Mesendoderm (in vitro differentiated cells): ENCODE data around the gene EEF2.
"Not testable (repeated sequence)": the region's sequence is repeated elsewhere in the genome, so short reads cannot be mapped to it uniquely, and the experiment has no call there.

Source experiments
- DNase-seq: peaks from one replicate; pipeline ENCODE4 v3.0.0; 2013
- H2AK5ac ChIP-seq: 2 replicates; pipeline ENCODE4 v1.6.1; 2013; ENCODE audit warnings: low read length, inconsistent platforms
- H2BK120ac ChIP-seq: 2 replicates; pipeline ENCODE4 v1.6.1; 2013; ENCODE audit warnings: low read depth, mild to moderate bottlenecking, low read length, moderate library complexity, mixed read lengths
- H2BK15ac ChIP-seq: replicated peaks from 2 replicates; pipeline ENCODE4 v1.6.1; 2013; ENCODE audit warnings: low read depth, mild to moderate bottlenecking, moderate library complexity
- H2BK5ac ChIP-seq: 2 replicates; pipeline ENCODE4 v1.6.1; 2013; ENCODE audit warnings: low read length, inconsistent platforms
- H3K18ac ChIP-seq: 2 replicates; pipeline ENCODE4 v1.6.1; 2013; ENCODE audit warnings: mild to moderate bottlenecking, low read length, mixed read lengths
- H3K23ac ChIP-seq: one replicate; pipeline ENCODE4 v1.6.1; 2013; ENCODE audit warnings: low read length
- H3K27ac ChIP-seq: 2 replicates; pipeline ENCODE4 v1.5.1; 2013; ENCODE audit warnings: low read depth, mild to moderate bottlenecking, inconsistent platforms, low read length, moderate library complexity
- H3K27me3 ChIP-seq: 2 replicates; pipeline ENCODE4 v1.6.1; 2013; ENCODE audit warnings: low read length, control low read depth, mild to moderate bottlenecking, inconsistent platforms; ENCODE audit not compliant: insufficient read depth, poor library complexity
- H3K36me3 ChIP-seq: 2 replicates; pipeline ENCODE4 v1.6.1; 2013; ENCODE audit warnings: low read length, inconsistent platforms; ENCODE audit not compliant: control insufficient read depth, insufficient read depth
- H3K4ac ChIP-seq: one replicate; pipeline ENCODE4 v1.6.1; 2013; ENCODE audit warnings: low read depth, mild to moderate bottlenecking, low read length, moderate library complexity
- H3K4me1 ChIP-seq: 2 replicates; pipeline ENCODE4 v1.6.1; 2013; ENCODE audit warnings: low read depth, low read length, inconsistent platforms; ENCODE audit not compliant: control insufficient read depth
- H3K4me2 ChIP-seq: 2 replicates; pipeline ENCODE4 v1.6.1; 2013; ENCODE audit warnings: low read length
- H3K4me3 ChIP-seq: 2 replicates; pipeline ENCODE4 v1.5.1; 2013; ENCODE audit warnings: mild to moderate bottlenecking, low read length
- H3K56ac ChIP-seq: one replicate; pipeline ENCODE4 v1.6.1; 2013; ENCODE audit warnings: low read length
- H3K79me1 ChIP-seq: 2 replicates; pipeline ENCODE4 v1.6.1; 2013; ENCODE audit warnings: low read length, inconsistent platforms
- H3K79me2 ChIP-seq: 2 replicates; pipeline ENCODE4 v1.6.1; 2013; ENCODE audit warnings: mild to moderate bottlenecking, low read length; ENCODE audit not compliant: control insufficient read depth, insufficient read depth
- H3K9ac ChIP-seq: 2 replicates; pipeline ENCODE4 v1.6.1; 2013; ENCODE audit warnings: low read length, inconsistent platforms
- H4K5ac ChIP-seq: one replicate; pipeline ENCODE4 v1.6.1; 2013; ENCODE audit warnings: low read length
- H4K8ac ChIP-seq: one replicate; pipeline ENCODE4 v1.6.1; 2013; ENCODE audit warnings: low read depth, mild to moderate bottlenecking, control low read depth, low read length, moderate library complexity
- WGBS: extraction: QIAGEN DNeasy Blood & Tissue Kit; methylation state at CpG from one replicate; pipeline ENCODE4 v1.1.7; 2013; ENCODE audit warnings: low lambda C conversion rate, missing lambda C conversion rate; ENCODE audit not compliant: insufficient coverage; ENCODE audit errors: extremely low coverage; 5-methylcytosine and 5-hydroxymethylcytosine counted together

The EEF2 gene

DNA sequence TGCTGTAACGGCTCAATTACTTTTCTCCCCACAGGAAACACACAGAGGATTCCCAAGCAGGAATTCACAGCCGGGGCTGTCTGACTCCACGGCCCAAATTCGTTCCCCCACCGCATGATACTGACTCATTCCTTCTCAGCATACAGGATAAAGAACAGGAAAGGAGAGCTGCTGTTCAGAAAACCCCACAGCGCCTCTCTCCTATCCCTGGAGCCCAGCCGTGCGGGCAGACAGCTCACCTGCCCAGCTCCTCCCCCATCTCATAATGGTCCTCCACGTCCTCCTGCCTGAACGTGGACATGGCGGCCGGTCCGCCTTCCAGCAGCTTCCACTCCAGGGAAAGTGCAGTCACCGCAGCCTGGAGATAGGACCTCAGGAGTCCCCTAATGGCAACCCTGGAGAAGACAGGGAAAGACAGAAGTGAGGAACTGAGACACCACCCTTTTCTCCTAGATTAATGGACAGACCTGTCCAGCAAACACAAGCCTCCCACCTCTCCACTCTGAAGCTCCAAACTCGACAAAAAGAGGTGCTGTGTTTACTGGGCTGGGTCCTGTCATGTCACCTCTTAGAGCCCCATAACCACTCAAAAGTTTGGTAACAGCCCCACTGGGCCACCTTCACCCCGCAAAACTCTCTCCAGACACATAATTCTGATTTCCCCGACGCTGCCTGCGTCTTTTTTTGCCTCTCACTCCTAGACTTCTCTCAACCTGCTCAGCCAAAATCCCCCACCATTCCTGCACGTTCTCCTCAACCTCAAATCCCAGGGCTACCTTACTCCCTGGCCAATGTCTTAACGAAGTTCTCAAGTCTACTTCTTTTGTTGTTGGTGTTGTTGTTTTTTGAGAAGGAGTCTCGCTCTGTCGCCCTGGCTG is 15.6 kb downstream of the EEF2 start:
- Histone ChIP-seq H3K79me1 (peaks cover 14% of the 10 kb centered on the region), H2BK15ac (no peak overlapping the region), H3K4me1 (peaks cover 4% of the 10 kb centered on the region), H2BK5ac (peak overlapping the region; percentile 35), H2BK120ac (no peak overlapping the region), H3K56ac (peak overlapping the region; percentile 96), H3K18ac (peak overlapping the region; percentile 39), H4K5ac (no peak overlapping the region), H3K4me3 (peak overlapping the region; percentile 75), H2AK5ac (no peak overlapping the region), H3K27me3 (no peaks in the 10 kb centered on the region), H4K8ac (no peak overlapping the region), H3K9ac (peak overlapping the region; percentile 80), H3K79me2 (peaks cover 41% of the 10 kb centered on the region), H3K4me2 (peak overlapping the region; percentile 99), H3K4ac (no peak overlapping the region), H3K23ac (no peak overlapping the region), H3K27ac (peak overlapping the region; percentile 88), H3K36me3 (peaks cover 5% of the 10 kb centered on the region)
- peak; percentile 89 for DNase-seq
- WGBS = no CpG with 5 or more reads among the region's 23 CpGs

DNA sequence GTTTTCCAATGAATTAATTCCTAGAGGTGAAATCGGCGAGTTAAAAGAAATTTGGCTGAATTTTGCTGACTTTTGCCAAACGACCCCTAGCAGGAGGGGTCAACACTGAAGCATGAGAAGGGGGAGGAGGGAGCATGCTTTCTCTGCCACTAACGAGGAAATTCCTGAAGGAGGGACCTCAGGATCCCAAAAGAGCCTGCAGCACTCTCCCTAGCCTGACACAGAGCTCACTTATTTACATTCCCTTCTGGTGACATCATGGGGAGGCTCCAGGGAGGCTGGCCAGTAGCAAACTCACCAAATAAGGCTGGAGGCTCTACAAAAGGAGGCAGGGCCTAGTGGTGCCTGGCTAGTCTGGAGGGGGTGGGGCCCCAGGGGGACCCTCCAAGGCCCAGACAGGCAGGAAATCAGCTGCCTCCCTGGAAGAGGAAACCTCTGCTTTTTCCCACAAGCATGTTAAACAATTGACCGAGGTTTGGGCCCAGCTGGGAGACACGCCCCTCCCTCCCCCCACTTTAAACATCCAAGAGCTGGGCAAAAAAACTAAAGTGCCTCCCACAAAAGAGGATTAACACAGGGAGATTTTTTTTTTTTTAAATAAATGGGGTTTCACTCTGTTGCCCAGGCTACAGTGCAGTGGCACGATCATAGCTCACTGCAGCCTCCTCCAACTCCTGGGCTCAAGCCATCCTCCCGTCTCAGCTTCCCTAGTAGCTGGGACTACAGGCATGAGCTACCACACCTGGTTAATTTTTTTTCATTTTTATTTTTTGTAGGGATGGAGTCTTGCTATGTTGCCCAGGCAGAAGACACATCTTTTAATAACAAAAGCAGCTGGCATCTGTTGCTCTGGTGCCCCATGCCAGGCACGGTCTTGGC is 16.5 kb downstream of the EEF2 start:
- H3K79me1 ChIP-seq = peaks cover 14% of the 10 kb centered on the region
- H3K36me3 ChIP-seq = peaks cover 6% of the 10 kb centered on the region
- no peaks in the 10 kb centered on the region for H3K27me3 ChIP-seq
- H2BK120ac ChIP-seq = no peak overlapping the region
- H4K5ac ChIP-seq = no peak overlapping the region
- peak overlapping the region; percentile 80 for H3K9ac ChIP-seq
- H3K4me3 ChIP-seq = no peak overlapping the region
- no peak overlapping the region for H3K4ac ChIP-seq
- DNase-seq = peak; percentile 100
- H3K4me1 ChIP-seq = peaks cover 4% of the 10 kb centered on the region
- no CpG with 5 or more reads among the region's 9 CpGs for WGBS
- H3K79me2 ChIP-seq = peaks cover 41% of the 10 kb centered on the region
- H4K8ac ChIP-seq = no peak overlapping the region
- peak overlapping the region; percentile 39 for H3K18ac ChIP-seq
- no peak overlapping the region for H2AK5ac ChIP-seq
- no peak overlapping the region for H3K23ac ChIP-seq
- no peak overlapping the region for H2BK5ac ChIP-seq
- H3K4me2 ChIP-seq = peak overlapping the region; percentile 99
- H3K27ac ChIP-seq = peak overlapping the region; percentile 88
- peak overlapping the region; percentile 69 for H3K56ac ChIP-seq
- no peak overlapping the region for H2BK15ac ChIP-seq

DNA sequence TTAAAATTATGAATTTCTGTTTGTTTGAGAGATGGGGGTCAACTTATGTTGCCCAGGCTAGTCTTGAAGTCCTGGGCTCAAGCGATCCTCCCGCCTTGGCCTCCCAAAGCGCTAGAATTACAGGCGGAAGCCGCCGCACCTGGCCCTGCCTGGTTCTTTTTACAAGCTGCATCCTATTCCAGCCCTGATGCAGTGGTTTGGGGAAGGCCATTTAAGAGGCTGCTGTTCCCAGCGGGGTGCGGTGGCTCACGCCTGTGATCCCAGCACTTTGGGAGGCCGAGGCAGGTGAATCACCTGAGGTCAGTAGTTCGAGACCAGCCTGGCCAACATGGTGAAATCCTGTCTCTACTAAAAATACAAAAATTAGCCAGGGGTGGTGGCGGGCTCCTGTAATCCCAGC is 17.3 kb downstream of the EEF2 start:
- H3K4me1 ChIP-seq, H3K36me3 ChIP-seq, H3K27me3 ChIP-seq, H3K23ac ChIP-seq, H2BK15ac ChIP-seq, H3K18ac ChIP-seq, H4K8ac ChIP-seq, H3K4me3 ChIP-seq, H3K4ac ChIP-seq, H3K4me2 ChIP-seq, H4K5ac ChIP-seq, H3K9ac ChIP-seq, H2AK5ac ChIP-seq, DNase-seq, H2BK120ac ChIP-seq, H2BK5ac ChIP-seq: not testable (repeated sequence)
- H3K56ac ChIP-seq = peak overlapping the region; percentile 25
- H3K79me2 ChIP-seq = peaks cover 41% of the 10 kb centered on the region
- H3K27ac ChIP-seq = peak overlapping the region; percentile 67
- no CpG with 5 or more reads among the region's 12 CpGs for WGBS
- H3K79me1 ChIP-seq = peaks cover 14% of the 10 kb centered on the region

DNA sequence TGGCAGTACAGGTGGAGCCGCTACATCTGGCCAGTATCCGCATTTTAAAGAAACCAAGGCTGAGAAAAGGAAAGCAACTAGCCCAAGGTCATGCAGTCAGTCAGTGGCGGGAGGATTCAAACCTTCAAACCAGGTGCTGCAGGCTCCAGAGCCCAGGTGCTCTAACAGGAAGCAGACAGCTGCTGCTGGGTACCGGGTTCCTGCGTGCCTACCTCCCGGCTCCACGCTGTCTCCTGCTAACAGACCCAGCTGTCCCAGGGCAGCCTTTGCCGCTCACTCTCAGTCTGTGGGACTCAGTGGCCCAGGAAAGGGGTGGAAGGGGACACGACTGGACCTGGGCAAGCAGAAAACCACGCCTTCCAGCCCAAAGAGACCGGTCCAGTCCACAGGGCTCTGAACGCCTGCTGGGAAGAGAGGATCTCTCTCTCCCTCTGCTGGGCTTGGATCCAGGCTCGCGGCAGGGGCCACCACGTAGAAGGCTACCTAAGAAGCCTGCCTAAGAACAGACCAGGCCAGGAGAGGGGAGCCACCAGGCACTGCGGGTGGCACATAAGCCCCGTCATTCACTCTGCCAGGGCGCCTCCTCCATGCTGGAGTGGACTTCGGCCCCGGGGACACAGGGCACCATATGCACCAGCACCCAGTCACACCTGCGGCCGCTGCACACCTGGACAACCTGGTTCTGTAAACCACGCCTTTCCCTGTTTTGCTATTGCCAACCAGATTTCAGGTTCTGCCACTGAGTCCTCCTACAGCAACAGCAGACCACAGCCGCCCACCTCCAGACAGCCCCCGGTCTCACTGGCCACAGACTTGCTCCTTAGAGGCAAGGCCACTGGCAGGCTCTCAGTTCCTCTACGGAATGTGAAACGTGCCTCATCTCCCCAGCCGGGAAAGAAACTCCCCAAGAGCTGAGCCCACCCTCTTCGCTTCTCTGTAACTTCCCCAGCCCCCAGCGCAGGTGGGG is 18.9 kb downstream of the EEF2 start:
- Histone ChIP-seq H3K23ac (no peak overlapping the region), H3K27me3 (no peaks in the 10 kb centered on the region), H2AK5ac (no peak overlapping the region), H3K79me1 (peaks cover 14% of the 10 kb centered on the region), H3K56ac (no peak overlapping the region), H2BK5ac (no peak overlapping the region), H2BK120ac (no peak overlapping the region), H3K4me3 (no peak overlapping the region), H3K36me3 (peaks cover 6% of the 10 kb centered on the region), H3K4me1 (peaks cover 4% of the 10 kb centered on the region), H3K4me2 (no peak overlapping the region), H4K5ac (no peak overlapping the region), H3K9ac (no peak overlapping the region), H2BK15ac (no peak overlapping the region), H3K18ac (no peak overlapping the region), H3K79me2 (peaks cover 41% of the 10 kb centered on the region), H3K4ac (no peak overlapping the region), H4K8ac (no peak overlapping the region), H3K27ac (no peak overlapping the region)
- WGBS = no CpG with 5 or more reads among the region's 30 CpGs
- no peak for DNase-seq
